ENCODE measurements around the gene MAL. TPM values are rescaled to one million over a fixed set of nuclear protein-coding genes. Genes with fewer than 3 reads are reported as not detected.
"Not testable (repeated sequence)": the region's sequence is repeated elsewhere in the genome, so short reads cannot be mapped to it uniquely, and the experiment has no call there.

The MAL gene
- total RNA-seq, 3 donors from 2014 or later (not counting 1 experiment from before 2014, with no cell fraction given), result 0.54 to 3.3 (median 1.8) TPM

DNA sequence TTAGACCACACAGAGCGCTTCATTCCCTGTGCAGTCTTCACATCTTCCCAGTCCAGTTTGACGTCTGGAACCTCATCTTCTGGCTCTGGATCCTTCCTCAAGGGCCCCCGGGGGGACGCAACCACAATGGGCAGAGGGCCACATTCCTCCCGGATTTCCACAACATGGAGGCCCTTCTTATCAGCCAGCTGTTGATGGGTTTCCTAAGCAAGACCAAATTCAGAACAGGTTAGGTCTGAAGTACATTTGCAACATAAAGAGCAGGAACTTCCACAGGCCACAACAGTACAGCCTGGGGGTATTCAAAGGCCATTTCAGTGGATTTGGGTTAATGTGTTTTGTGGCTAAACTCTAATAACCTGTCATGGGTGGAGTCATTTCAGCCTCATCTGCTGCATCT lies 61.9 kb downstream of the MAL start:
- H3K36me3 Mint-ChIP-seq, result peaks cover 24% of the 10 kb centered on the region
- WGBS (ENCODE audit: insufficient coverage), result over 99% methylated on average over 5 of the region's 5 CpGs

DNA sequence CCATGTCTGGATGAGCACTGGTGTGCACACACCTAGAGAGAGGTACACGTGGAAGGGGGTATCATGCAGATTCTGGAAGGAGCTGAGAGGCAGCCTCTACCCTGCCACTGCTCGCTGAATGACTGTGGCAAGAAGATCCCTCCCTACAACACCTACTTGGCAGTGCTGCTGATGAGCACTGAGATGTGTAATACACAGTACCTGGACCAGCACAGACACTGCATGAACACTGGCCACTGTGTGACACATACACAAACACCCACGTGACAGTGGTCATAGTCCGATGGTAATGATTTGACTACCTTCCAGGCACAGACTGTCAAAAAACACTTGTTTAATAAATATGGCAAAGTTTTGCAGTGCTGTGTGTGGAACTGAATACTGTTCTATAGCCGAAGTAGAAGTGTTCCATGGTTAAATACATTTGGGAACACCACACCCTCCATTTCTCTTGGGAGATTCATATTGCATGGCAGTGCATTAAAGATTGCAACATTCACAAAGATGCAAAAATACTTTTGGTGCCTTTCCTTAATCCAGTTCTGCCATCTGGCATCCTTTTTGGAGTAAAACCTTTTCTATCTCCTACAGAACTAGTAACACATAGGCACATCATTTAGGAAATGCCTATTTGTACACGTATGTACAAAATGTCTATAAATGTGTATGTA lies 66.5 kb downstream of the MAL start:
- Histone ChIP-seq H3K27me3 (ENCODE audit: control insufficient read depth, insufficient read depth, low read length) (no peaks in the 10 kb centered on the region), H3K4me3 (ENCODE audit: low read length) (no peak overlapping the region), H3K27ac (ENCODE audit: low read length) (no peak overlapping the region), H3K4me1 (ENCODE audit: control insufficient read depth, insufficient read depth, low read length) (no peaks in the 10 kb centered on the region), H3K9me3 (ENCODE audit: control insufficient read depth, insufficient read depth, low read length) (no peaks in the 10 kb centered on the region), H3K36me3 (ENCODE audit: control insufficient read depth, insufficient read depth, low read length) (peaks cover 34% of the 10 kb centered on the region)
- H3K4me3 Mint-ChIP-seq, result no peak overlapping the region
- peaks cover 5% of the 10 kb centered on the region for H3K36me3 Mint-ChIP-seq
- intact Hi-C loops (cut with micrococcal nuclease), result no loop called here
- no peaks in the 10 kb centered on the region for H3K27me3 Mint-ChIP-seq (ENCODE audit: low read depth in 2 of 2)
- 98% methylated on average over 4 of the region's 6 CpGs for WGBS (ENCODE audit: insufficient coverage)
- H3K27ac Mint-ChIP-seq, result no peak overlapping the region
- ATAC-seq (no peak), DNase-seq (no peak)
- H3K9me3 Mint-ChIP-seq, result no peaks in the 10 kb centered on the region
- peaks cover 30 to 32% of the 10 kb centered on the region in 2 donors for H3K4me1 Mint-ChIP-seq
- TF ChIP-seq, protein P1, sequence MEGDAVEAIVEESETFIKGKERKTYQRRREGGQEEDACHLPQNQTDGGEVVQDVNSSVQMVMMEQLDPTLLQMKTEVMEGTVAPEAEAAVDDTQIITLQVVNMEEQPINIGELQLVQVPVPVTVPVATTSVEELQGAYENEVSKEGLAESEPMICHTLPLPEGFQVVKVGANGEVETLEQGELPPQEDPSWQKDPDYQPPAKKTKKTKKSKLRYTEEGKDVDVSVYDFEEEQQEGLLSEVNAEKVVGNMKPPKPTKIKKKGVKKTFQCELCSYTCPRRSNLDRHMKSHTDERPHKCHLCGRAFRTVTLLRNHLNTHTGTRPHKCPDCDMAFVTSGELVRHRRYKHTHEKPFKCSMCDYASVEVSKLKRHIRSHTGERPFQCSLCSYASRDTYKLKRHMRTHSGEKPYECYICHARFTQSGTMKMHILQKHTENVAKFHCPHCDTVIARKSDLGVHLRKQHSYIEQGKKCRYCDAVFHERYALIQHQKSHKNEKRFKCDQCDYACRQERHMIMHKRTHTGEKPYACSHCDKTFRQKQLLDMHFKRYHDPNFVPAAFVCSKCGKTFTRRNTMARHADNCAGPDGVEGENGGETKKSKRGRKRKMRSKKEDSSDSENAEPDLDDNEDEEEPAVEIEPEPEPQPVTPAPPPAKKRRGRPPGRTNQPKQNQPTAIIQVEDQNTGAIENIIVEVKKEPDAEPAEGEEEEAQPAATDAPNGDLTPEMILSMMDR (IDR thresholded peaks at IDR 0.05), result no peak

More for the DNA sequence above, 61.9 kb downstream of the MAL start:
- no peaks in the 10 kb centered on the region for H3K4me1 Mint-ChIP-seq
- Histone ChIP-seq H3K27ac (ENCODE audit: low read length) (no peak overlapping the region), H3K4me3 (ENCODE audit: low read length) (no peak overlapping the region), H3K36me3 (ENCODE audit: control insufficient read depth, insufficient read depth, low read length) (peaks cover 46% of the 10 kb centered on the region), H3K4me1 (ENCODE audit: control insufficient read depth, insufficient read depth, low read length) (no peaks in the 10 kb centered on the region), H3K9me3 (ENCODE audit: control insufficient read depth, insufficient read depth, low read length) (no peaks in the 10 kb centered on the region), H3K27me3 (ENCODE audit: control insufficient read depth, insufficient read depth, low read length) (no peaks in the 10 kb centered on the region)
- no peaks in the 10 kb centered on the region for H3K27me3 Mint-ChIP-seq (ENCODE audit: low read depth in 2 of 2)
- H3K27ac Mint-ChIP-seq, result no peak overlapping the region
- no peaks in the 10 kb centered on the region for H3K9me3 Mint-ChIP-seq
- no peak for DNase-seq
- no peak for ATAC-seq
- TF ChIP-seq, protein P1 (IDR thresholded peaks at IDR 0.05), result no peak
- intact Hi-C loops (cut with micrococcal nuclease), result no loop called here
- H3K4me3 Mint-ChIP-seq, result no peak overlapping the region

DNA sequence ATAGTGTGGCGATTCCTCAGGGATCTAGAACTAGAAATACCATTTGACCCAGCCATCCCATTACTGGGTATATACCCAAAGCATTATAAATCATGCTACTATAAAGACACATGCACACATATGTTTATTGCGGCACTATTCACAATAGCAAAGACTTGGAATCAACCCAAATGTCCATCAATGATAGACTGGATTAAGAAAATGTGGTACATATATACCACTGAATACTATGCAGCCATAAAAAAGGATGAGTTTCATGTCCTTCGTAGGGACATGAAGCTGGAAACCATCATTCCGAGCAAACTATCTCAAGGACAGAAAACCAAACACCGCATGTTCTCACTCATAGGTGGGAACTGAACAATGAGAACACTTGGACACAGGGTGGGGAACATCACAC lies 72.8 kb downstream of the MAL start:
- H3K9me3 ChIP-seq (ENCODE audit: control insufficient read depth, insufficient read depth, low read length); H3K9me3 Mint-ChIP-seq; H3K27ac ChIP-seq (ENCODE audit: low read length); ATAC-seq; H3K27me3 ChIP-seq (ENCODE audit: control insufficient read depth, insufficient read depth, low read length); H3K4me3 Mint-ChIP-seq; H3K27me3 Mint-ChIP-seq (ENCODE audit: low read depth in 2 of 2); DNase-seq; intact Hi-C loops (cut with micrococcal nuclease); H3K27ac Mint-ChIP-seq; H3K4me3 ChIP-seq (ENCODE audit: low read length); H3K4me1 ChIP-seq (ENCODE audit: control insufficient read depth, insufficient read depth, low read length): not testable (repeated sequence)
- no CpG with 5 or more reads among the region's 5 CpGs for WGBS (ENCODE audit: insufficient coverage)
- H3K36me3 ChIP-seq (ENCODE audit: control insufficient read depth, insufficient read depth, low read length), result peaks cover 36% of the 10 kb centered on the region
- peaks cover 18% of the 10 kb centered on the region for H3K36me3 Mint-ChIP-seq
- H3K4me1 Mint-ChIP-seq, result peaks cover 31 to 40% of the 10 kb centered on the region in 2 donors

DNA sequence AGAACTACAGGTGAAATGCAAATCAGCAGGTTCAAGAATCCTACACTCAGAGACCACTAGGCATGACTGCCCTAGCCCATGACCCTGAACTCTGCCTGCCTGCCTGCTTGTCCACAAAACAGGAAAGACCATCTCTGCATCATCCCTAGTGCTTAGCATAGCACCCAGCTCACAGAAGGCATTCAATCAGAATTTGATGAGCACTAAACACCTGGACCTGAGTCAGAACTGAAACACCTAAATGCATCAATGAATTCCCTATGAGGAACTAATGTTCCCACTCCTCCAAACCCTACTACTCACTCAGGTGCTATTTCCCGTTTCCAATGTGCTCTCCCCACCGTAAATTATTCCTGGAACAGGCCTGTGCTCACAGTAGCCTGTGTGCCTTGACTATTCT lies 74.4 kb downstream of the MAL start:
- DNase-seq (no peak), ATAC-seq (no peak)
- H3K4me3 Mint-ChIP-seq, result no peak overlapping the region
- Histone ChIP-seq H3K4me1 (ENCODE audit: control insufficient read depth, insufficient read depth, low read length) (no peaks in the 10 kb centered on the region), H3K36me3 (ENCODE audit: control insufficient read depth, insufficient read depth, low read length) (peaks cover 52% of the 10 kb centered on the region), H3K27me3 (ENCODE audit: control insufficient read depth, insufficient read depth, low read length) (no peaks in the 10 kb centered on the region), H3K27ac (ENCODE audit: low read length) (no peak overlapping the region), H3K9me3 (ENCODE audit: control insufficient read depth, insufficient read depth, low read length) (no peaks in the 10 kb centered on the region), H3K4me3 (ENCODE audit: low read length) (no peak overlapping the region)
- H3K9me3 Mint-ChIP-seq, result no peaks in the 10 kb centered on the region
- H3K4me1 Mint-ChIP-seq, result peaks cover 20 to 26% of the 10 kb centered on the region in 2 donors
- H3K27me3 Mint-ChIP-seq (ENCODE audit: low read depth in 2 of 2), result no peaks in the 10 kb centered on the region
- 94% methylated on average over 2 of the region's 2 CpGs for WGBS (ENCODE audit: insufficient coverage)
- TF ChIP-seq, protein P1 (IDR thresholded peaks at IDR 0.05), result no peak
- intact Hi-C loops (cut with micrococcal nuclease), result no loop called here
- H3K27ac Mint-ChIP-seq, result peak overlapping the region in 1 of 2 donors; percentile 14
- H3K36me3 Mint-ChIP-seq, result peaks cover 26% of the 10 kb centered on the region

Other genes starting within 250 kb of the MAL start
- not detected for gene TEKT4, start 154.3 kb upstream of the MAL start, total RNA-seq
- 10 to 100 TPM; 26.4 to 40.0 (median 29.8) TPM for gene MRPS5, start 96.1 kb downstream of the MAL start, total RNA-seq
- gene ZNF514, start 134.1 kb downstream of the MAL start, total RNA-seq, result 10 to 100 TPM; 12.4 to 26.0 (median 12.8) TPM
- 1 to 10 TPM in 2 of 3 donors, under 1 TPM in 1; 0.96 to 2.7 (median 2.4) TPM for gene ZNF2, start 140.1 kb downstream of the MAL start, total RNA-seq
- 1 to 10 TPM; 2.9 to 4.6 (median 3.2) TPM for gene ZNF892, start 181.8 kb downstream of the MAL start, total RNA-seq
- 1 to 10 TPM in 1 of 3 donors, under 1 TPM in 2; 0.64 to 1.1 (median 0.70) TPM for gene PROM2, start 248.7 kb downstream of the MAL start, total RNA-seq

Data from natural killer cell (primary cell).